Osteocyte (in vitro differentiated cells): ENCODE results near the gene BSN. TPM values are rescaled to one million over a fixed set of nuclear protein-coding genes. Genes with fewer than 3 reads are reported as not detected.

ENCODE experiments used
- DNase-seq: peaks from one replicate; pipeline ENCODE4 v3.0.0; 2021; ENCODE audit warnings: mixed read lengths; ENCODE audit not compliant: unreplicated experiment; ENCODE audit errors: extremely low spot score
- H3K27ac Mint-ChIP-seq: one replicate; pipeline ENCODE4 v1.8.0; 2021; ENCODE audit warnings: mild to moderate bottlenecking, mixed read lengths; ENCODE audit not compliant: unreplicated experiment
- H3K27me3 Mint-ChIP-seq: one replicate; pipeline ENCODE4 v1.8.0; 2021; ENCODE audit warnings: mixed read lengths; ENCODE audit not compliant: unreplicated experiment
- H3K36me3 Mint-ChIP-seq: one replicate; pipeline ENCODE4 v1.8.0; 2021; ENCODE audit warnings: mixed read lengths; ENCODE audit not compliant: unreplicated experiment
- H3K4me1 Mint-ChIP-seq: one replicate; pipeline ENCODE4 v1.8.0; 2021; ENCODE audit warnings: mixed read lengths; ENCODE audit not compliant: unreplicated experiment
- H3K4me3 Mint-ChIP-seq: one replicate; pipeline ENCODE4 v1.8.0; 2021; ENCODE audit warnings: mild to moderate bottlenecking, moderate library complexity, mixed read lengths; ENCODE audit not compliant: unreplicated experiment
- H3K9me3 Mint-ChIP-seq: one replicate; pipeline ENCODE4 v1.8.0; 2021; ENCODE audit warnings: mixed read lengths; ENCODE audit not compliant: unreplicated experiment
- long read RNA-seq: library from polyadenylated mRNA; unstranded; transcript quantifications from one replicate; pipeline ENCODE4 v2.0.0, GENCODE V29; 2021
- total RNA-seq: library from RNA; stranded (reverse); gene quantifications from 2 replicates; pipeline ENCODE4 v1.2.1, GENCODE V29; 2021
- TF ChIP-seq, protein P1 (sequence below): fragments of 200-600 bp; sonication (generic); IDR thresholded peaks from 2 replicates; pipeline ENCODE4 v1.5.0; 2021; ENCODE audit warnings: antibody characterized with exemption, mild to moderate bottlenecking, moderate library complexity

The BSN gene, protein sequence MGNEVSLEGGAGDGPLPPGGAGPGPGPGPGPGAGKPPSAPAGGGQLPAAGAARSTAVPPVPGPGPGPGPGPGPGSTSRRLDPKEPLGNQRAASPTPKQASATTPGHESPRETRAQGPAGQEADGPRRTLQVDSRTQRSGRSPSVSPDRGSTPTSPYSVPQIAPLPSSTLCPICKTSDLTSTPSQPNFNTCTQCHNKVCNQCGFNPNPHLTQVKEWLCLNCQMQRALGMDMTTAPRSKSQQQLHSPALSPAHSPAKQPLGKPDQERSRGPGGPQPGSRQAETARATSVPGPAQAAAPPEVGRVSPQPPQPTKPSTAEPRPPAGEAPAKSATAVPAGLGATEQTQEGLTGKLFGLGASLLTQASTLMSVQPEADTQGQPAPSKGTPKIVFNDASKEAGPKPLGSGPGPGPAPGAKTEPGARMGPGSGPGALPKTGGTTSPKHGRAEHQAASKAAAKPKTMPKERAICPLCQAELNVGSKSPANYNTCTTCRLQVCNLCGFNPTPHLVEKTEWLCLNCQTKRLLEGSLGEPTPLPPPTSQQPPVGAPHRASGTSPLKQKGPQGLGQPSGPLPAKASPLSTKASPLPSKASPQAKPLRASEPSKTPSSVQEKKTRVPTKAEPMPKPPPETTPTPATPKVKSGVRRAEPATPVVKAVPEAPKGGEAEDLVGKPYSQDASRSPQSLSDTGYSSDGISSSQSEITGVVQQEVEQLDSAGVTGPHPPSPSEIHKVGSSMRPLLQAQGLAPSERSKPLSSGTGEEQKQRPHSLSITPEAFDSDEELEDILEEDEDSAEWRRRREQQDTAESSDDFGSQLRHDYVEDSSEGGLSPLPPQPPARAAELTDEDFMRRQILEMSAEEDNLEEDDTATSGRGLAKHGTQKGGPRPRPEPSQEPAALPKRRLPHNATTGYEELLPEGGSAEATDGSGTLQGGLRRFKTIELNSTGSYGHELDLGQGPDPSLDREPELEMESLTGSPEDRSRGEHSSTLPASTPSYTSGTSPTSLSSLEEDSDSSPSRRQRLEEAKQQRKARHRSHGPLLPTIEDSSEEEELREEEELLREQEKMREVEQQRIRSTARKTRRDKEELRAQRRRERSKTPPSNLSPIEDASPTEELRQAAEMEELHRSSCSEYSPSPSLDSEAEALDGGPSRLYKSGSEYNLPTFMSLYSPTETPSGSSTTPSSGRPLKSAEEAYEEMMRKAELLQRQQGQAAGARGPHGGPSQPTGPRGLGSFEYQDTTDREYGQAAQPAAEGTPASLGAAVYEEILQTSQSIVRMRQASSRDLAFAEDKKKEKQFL (N-terminal part only)
- total RNA-seq, result 0.64 and 0.81 TPM in 2 replicates
- long read RNA-seq, partial matches to known transcripts, result 0 of 1 reads
- long read RNA-seq, other reads (novel, unspliced or antisense), result 1 of 1 reads

DNA sequence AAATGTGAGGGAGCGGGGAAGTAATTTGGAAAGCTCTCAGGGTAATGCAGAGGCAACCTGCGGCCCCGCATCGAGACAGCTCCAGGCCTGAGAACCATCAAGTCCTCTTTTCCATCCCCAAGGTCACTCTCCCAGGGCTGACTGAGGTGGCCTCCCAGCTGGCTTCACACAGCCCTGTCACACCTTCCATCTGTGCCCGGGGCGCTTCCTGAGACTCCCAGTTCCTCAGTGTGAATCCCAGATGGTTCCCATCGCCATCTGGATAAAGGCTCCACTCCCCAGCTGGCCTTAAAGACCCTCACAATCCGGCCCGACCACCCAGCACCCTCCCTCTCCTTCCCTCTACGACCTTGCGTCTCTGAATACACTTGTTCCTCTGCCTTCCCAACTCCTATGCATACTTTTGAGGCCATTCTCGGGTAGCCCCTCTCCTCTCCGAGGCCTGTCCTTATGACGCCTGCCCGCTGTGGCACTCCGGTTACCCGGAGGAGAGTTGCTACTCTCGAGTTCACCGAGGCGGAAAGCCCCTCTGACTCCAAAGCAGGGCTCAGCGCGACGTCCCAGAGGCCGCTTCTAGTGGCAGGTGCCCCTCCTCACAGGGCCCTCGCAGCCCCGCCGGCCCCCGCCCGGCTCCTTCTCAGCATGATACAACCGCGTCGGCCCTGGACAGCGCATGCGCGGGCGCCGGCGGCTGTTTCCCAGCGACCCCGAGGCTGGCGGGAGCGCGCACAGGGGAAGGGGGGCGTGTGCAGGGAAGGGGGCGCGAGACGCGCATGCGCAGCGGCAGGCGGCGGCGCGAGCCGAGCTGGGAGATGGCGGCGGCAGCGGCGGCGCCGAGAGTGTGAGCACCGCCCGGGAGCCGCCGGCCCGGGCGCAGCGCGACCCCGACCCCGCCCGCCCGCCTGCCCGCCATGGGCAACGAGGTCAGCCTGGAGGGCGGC lies at the start of gene BSN:
Gene BSN (plus strand): TSS at position 786 of the 941 bp plus-strand sequence. CDS start 126 bp downstream, at position 912.
- Mint-ChIP-seq H3K27me3 (peaks cover 35% of the 10 kb centered on the region), H3K9me3 (no peaks in the 10 kb centered on the region), H3K4me1 (peaks cover 11% of the 10 kb centered on the region), H3K27ac (peak within 1 kb of the TSS; percentile 66), H3K4me3 (peak within 1 kb of the TSS; percentile 91), H3K36me3 (no peaks in the 10 kb centered on the region)
- peak; percentile 97 for DNase-seq
- TF ChIP-seq, protein P1, sequence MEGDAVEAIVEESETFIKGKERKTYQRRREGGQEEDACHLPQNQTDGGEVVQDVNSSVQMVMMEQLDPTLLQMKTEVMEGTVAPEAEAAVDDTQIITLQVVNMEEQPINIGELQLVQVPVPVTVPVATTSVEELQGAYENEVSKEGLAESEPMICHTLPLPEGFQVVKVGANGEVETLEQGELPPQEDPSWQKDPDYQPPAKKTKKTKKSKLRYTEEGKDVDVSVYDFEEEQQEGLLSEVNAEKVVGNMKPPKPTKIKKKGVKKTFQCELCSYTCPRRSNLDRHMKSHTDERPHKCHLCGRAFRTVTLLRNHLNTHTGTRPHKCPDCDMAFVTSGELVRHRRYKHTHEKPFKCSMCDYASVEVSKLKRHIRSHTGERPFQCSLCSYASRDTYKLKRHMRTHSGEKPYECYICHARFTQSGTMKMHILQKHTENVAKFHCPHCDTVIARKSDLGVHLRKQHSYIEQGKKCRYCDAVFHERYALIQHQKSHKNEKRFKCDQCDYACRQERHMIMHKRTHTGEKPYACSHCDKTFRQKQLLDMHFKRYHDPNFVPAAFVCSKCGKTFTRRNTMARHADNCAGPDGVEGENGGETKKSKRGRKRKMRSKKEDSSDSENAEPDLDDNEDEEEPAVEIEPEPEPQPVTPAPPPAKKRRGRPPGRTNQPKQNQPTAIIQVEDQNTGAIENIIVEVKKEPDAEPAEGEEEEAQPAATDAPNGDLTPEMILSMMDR, result no peak

DNA sequence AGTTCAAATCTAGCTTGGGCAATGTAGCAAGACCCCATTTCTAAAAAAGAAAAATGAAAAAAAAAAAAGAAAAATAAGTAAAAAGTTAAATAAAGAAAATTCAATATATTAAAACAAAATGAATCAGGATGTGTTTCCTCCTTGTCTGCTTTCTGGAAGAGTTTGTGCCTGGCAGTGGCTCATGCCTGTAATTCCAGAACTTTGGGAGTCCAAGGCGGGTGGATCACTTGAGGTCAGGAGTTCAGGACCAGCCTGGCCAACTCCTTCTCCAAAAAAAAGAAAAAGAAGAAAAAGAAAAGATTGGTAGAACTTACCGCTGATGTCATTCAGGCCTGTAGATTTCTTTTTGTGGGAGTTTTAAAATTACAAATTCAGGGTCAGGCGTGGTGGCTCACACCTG lies 47.4 kb upstream of the BSN start:
- no peak for DNase-seq

DNA sequence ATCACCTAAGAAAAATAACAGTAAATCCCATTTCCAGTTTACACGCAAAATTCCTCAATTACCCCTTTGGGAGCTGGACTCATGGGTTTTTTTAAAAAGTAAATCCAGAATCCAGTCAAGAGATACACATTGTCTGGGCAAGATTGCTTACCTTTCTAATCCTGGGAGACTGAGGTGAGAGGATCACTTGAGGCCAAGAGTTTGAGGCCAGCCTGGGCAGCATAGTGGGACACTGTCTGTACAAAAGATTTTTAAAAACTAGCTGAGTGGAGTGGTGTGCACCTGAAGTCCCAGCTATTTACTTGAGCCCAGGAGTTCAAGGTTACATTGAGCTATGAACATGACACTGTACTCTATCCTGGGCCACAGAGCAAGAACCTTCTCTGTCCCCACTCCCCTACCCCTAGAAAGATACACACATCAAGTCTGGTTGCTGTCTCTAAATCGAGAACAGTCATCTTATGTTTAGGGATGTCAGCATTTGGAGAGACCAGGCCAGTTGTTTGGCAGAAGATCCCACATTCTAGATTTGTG lies 45.2 kb upstream of the BSN start:
- Mint-ChIP-seq H3K4me3 (no peak overlapping the region), H3K27ac (no peak overlapping the region), H3K4me1 (peaks cover under 1% of the 10 kb centered on the region), H3K36me3 (peaks cover 16% of the 10 kb centered on the region), H3K9me3 (no peaks in the 10 kb centered on the region), H3K27me3 (no peaks in the 10 kb centered on the region)
- no peak for DNase-seq
- TF ChIP-seq, protein P1, result no peak

More for the DNA sequence above, 47.4 kb upstream of the BSN start:
- Mint-ChIP-seq H3K4me1 (peaks cover 2% of the 10 kb centered on the region), H3K27me3 (no peaks in the 10 kb centered on the region), H3K27ac (no peak overlapping the region), H3K4me3 (no peak overlapping the region), H3K9me3 (no peaks in the 10 kb centered on the region), H3K36me3 (peaks cover 14% of the 10 kb centered on the region)
- TF ChIP-seq, protein P1, result no peak

DNA sequence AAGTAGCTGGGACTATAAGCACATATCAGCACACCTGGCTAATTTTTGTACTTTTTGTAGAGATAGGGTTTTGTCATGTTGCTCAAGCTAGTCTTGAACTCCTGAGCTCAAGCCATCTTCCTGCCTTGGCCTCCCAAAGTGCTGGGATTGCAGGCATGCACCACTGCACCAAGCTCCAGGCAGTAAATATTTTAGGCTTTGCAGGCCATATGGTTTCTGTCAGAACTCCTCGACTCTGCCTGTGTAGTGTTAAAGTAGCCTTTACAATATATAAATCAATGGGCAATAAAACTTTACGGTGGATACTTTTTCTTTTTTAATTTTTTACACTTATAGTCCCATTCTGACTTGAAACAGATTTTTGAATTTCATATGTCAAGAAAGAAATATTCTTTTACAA lies 42.6 kb upstream of the BSN start:
- Mint-ChIP-seq H3K36me3 (peaks cover 24% of the 10 kb centered on the region), H3K27me3 (no peaks in the 10 kb centered on the region), H3K4me3 (no peak overlapping the region), H3K4me1 (no peaks in the 10 kb centered on the region), H3K9me3 (no peaks in the 10 kb centered on the region), H3K27ac (no peak overlapping the region)
- TF ChIP-seq, protein P1, result no peak
- no peak for DNase-seq
